ENCODE measurements around the gene PIGL. TPM values are rescaled to one million over a fixed set of nuclear protein-coding genes. Genes with fewer than 3 reads are reported as not detected.

Gene PIGL
- total RNA-seq, 1 experiment from 2014 or later, result 59.2 TPM

- H3K27ac ChIP-seq, result no peak overlapping the region
- intact Hi-C loops (cut with micrococcal nuclease; ENCODE audit: unreplicated experiment), result no loop called here
- H3K4me1 ChIP-seq (replicated peaks; ENCODE audit: insufficient read depth), result peaks cover 5% of the 10 kb centered on the region; the same call in 1 of the 2 replicates
- CTCF ChIA-PET, result no interaction called here
- H2AFZ ChIP-seq, result no peak overlapping the region
- no peaks in the 10 kb centered on the region for H3K9me2 ChIP-seq (ENCODE audit: insufficient read depth)
- peaks cover 7% of the 10 kb centered on the region for H3K79me2 ChIP-seq (ENCODE audit: low read depth)
- H3K9me3 ChIP-seq (ENCODE audit: insufficient read depth, low read depth), result no peaks in the 10 kb centered on the region
- no peaks in the 10 kb centered on the region for H3K27me3 ChIP-seq (ENCODE audit: insufficient read depth, low read depth)
- no TSS peak for BruUV-seq (replicated peaks)
- no peak overlapping the region for H3K4me2 ChIP-seq
- DNase-seq, result no peak
- no peak overlapping the region for H3K4me3 ChIP-seq
- H3F3A ChIP-seq (ENCODE audit: insufficient read depth, low read depth), result no peaks in the 10 kb centered on the region
- H3K36me3 ChIP-seq (ENCODE audit: low read depth), result no peaks in the 10 kb centered on the region
- POLR2A ChIA-PET (ENCODE audit: unreplicated experiment), result no interaction called here
- H4K20me1 ChIP-seq (ENCODE audit: insufficient read depth), result no peaks in the 10 kb centered on the region
- TF ChIP-seq CTCF (conservative IDR thresholded peaks at IDR 0.05) (no peak), EZH2 (IDR thresholded peaks at IDR 0.05; ENCODE audit: low read depth) (no peak)
These were observed 35.4 kb upstream of the PIGL start for GRCh38 chr17:16181581-16181980.

- Histone ChIP-seq H3K4me1 (replicated peaks; ENCODE audit: insufficient read depth) (no peaks in the 10 kb centered on the region), H3F3A (ENCODE audit: insufficient read depth, low read depth) (no peaks in the 10 kb centered on the region), H3K79me2 (ENCODE audit: low read depth) (no peaks in the 10 kb centered on the region), H4K20me1 (ENCODE audit: insufficient read depth) (no peaks in the 10 kb centered on the region), H3K27me3 (ENCODE audit: insufficient read depth, low read depth) (no peaks in the 10 kb centered on the region), H3K36me3 (ENCODE audit: low read depth) (no peaks in the 10 kb centered on the region), H3K9me3 (ENCODE audit: insufficient read depth, low read depth) (no peaks in the 10 kb centered on the region), H3K4me2 (no peak overlapping the region), H3K27ac (no peak overlapping the region), H3K4me3 (no peak overlapping the region), H3K9me2 (ENCODE audit: insufficient read depth) (no peaks in the 10 kb centered on the region), H2AFZ (no peak overlapping the region)
- BruUV-seq (replicated peaks), result no TSS peak
- TF ChIP-seq EZH2 (IDR thresholded peaks at IDR 0.05; ENCODE audit: low read depth), result no peak
- TF ChIP-seq CTCF (conservative IDR thresholded peaks at IDR 0.05), result no peak
- POLR2A ChIA-PET (ENCODE audit: unreplicated experiment), result no interaction called here
- DNase-seq, result no peak
- intact Hi-C loops (cut with micrococcal nuclease; ENCODE audit: unreplicated experiment), result no loop called here
- CTCF ChIA-PET, result interaction anchor here (0.7 kb wide), 1 partner anchor 108 kb away, joined by 5 read pairs; no protein-coding TSS in a partner anchor
These were observed 29.4 kb upstream of the PIGL start for GRCh38 chr17:16187642-16188041.

GRCh38 chr17:16189791-16190348 lies 27.1 kb upstream of the PIGL start:
- Histone ChIP-seq H3K4me3 (no peak overlapping the region), H3K27ac (no peak overlapping the region), H3K27me3 (ENCODE audit: insufficient read depth, low read depth) (no peaks in the 10 kb centered on the region), H3F3A (ENCODE audit: insufficient read depth, low read depth) (no peaks in the 10 kb centered on the region), H3K4me1 (replicated peaks; ENCODE audit: insufficient read depth) (no peaks in the 10 kb centered on the region), H2AFZ (no peak overlapping the region), H3K4me2 (no peak overlapping the region), H3K36me3 (ENCODE audit: low read depth) (no peaks in the 10 kb centered on the region; the same call in 1 of the 2 replicates), H3K9me2 (ENCODE audit: insufficient read depth) (no peaks in the 10 kb centered on the region), H3K79me2 (ENCODE audit: low read depth) (no peaks in the 10 kb centered on the region), H4K20me1 (ENCODE audit: insufficient read depth) (no peaks in the 10 kb centered on the region), H3K9me3 (ENCODE audit: insufficient read depth, low read depth) (no peaks in the 10 kb centered on the region)
- ChIA-PET POLR2A (ENCODE audit: unreplicated experiment) (no interaction called here), CTCF (no interaction called here)
- TF ChIP-seq CTCF (conservative IDR thresholded peaks at IDR 0.05) (no peak), EZH2 (IDR thresholded peaks at IDR 0.05; ENCODE audit: low read depth) (no peak)
- no peak for DNase-seq
- no TSS peak for BruUV-seq (replicated peaks)
- intact Hi-C loops (cut with micrococcal nuclease; ENCODE audit: unreplicated experiment), result no loop called here

Data from PC-9 (cell line).